HepG2 (cell line): Measurements from ENCODE around the gene RLF. TPM values are rescaled to one million over a fixed set of nuclear protein-coding genes. Genes with fewer than 3 reads are reported as not detected.

Source experiments
- ATF2 ChIP-seq: sonication (generic); formaldehyde crosslinking; IDR thresholded peaks from 2 replicates; pipeline ENCODE4 v1.4.0; 2020; ENCODE audit warnings: missing genetic modification reagents
- CBX2 ChIP-seq, 2 experiments: fragments of 200-600 bp in 1 of 2; sonication (generic); formaldehyde crosslinking in 1 of 2; IDR thresholded peaks; 2 replicates each; pipeline versions ENCODE4 v1.7.0 to v1.8.1; 2018 to 2022; ENCODE audit warnings: low read depth in 2 of 2, low read length in 1 of 2, mild to moderate bottlenecking in 1 of 2, missing genetic modification reagents in 1 of 2
- DZIP1 ChIP-seq: sonication (generic); formaldehyde crosslinking; IDR thresholded peaks from 2 replicates; pipeline ENCODE4 v1.5.0; 2020; ENCODE audit warnings: mild to moderate bottlenecking, missing genetic modification reagents
- ESRRA ChIP-seq: sonication (generic); formaldehyde crosslinking; IDR thresholded peaks from 2 replicates; pipeline ENCODE4 v1.5.1; 2020; ENCODE audit warnings: mild to moderate bottlenecking, low read depth, missing genetic modification reagents
- HCFC1 ChIP-seq: fragments of 150-350 bp; IDR thresholded peaks from 2 replicates; pipeline ENCODE4 v1.6.1; 2014; ENCODE audit warnings: low read depth, low read length
- KDM5A ChIP-seq: fragments of 200-600 bp; sonication (generic); IDR thresholded peaks from 2 replicates; pipeline ENCODE4 v1.7.0; 2018; ENCODE audit warnings: antibody characterized with exemption, mild to moderate bottlenecking, low read length, borderline replicate concordance
- MAFG ChIP-seq: sonication (generic); formaldehyde crosslinking; IDR thresholded peaks from 2 replicates; pipeline ENCODE4 v1.5.1; 2020; ENCODE audit warnings: mild to moderate bottlenecking, missing genetic modification reagents
- NFIB ChIP-seq: sonication (generic); formaldehyde crosslinking; IDR thresholded peaks from 2 replicates; pipeline ENCODE4 v1.9.0; 2021; ENCODE audit warnings: missing genetic modification reagents, mild to moderate bottlenecking, borderline replicate concordance
- NR2F6 ChIP-seq, 2 experiments: IDR thresholded peaks; 2 replicates each; pipeline ENCODE4 v1.6.1; 2016; ENCODE audit warnings: antibody characterized with exemption in 1 of 2, mild to moderate bottlenecking in 1 of 2
- ONECUT2 ChIP-seq: sonication (generic); formaldehyde crosslinking; IDR thresholded peaks from 2 replicates; pipeline ENCODE4 v1.4.0; 2020; ENCODE audit warnings: missing genetic modification reagents
- RBAK ChIP-seq: sonication (generic); formaldehyde crosslinking; IDR thresholded peaks from 2 replicates; pipeline ENCODE4 v1.5.1; 2020; ENCODE audit warnings: mild to moderate bottlenecking, missing genetic modification reagents
- SNAPC2 ChIP-seq: sonication (generic); formaldehyde crosslinking; IDR thresholded peaks from 2 replicates; pipeline ENCODE4 v1.8.1; 2022; ENCODE audit warnings: mild to moderate bottlenecking, missing genetic modification reagents
- ZNF160 ChIP-seq: sonication (generic); formaldehyde crosslinking; IDR thresholded peaks from 2 replicates; pipeline ENCODE4 v1.8.0; 2022; ENCODE audit warnings: mild to moderate bottlenecking, inconsistent platforms, missing genetic modification reagents
- ZSCAN20 ChIP-seq: sonication (generic); formaldehyde crosslinking; IDR thresholded peaks from 2 replicates; pipeline ENCODE4 v1.4.0; 2020; ENCODE audit warnings: missing genetic modification reagents, mild to moderate bottlenecking, borderline replicate concordance
- ZUFSP ChIP-seq: sonication (generic); formaldehyde crosslinking; IDR thresholded peaks from 2 replicates; pipeline ENCODE4 v1.9.0; 2021; ENCODE audit warnings: missing genetic modification reagents, mild to moderate bottlenecking, borderline replicate concordance
- polyA plus RNA-seq, 8 experiments: library from polyadenylated mRNA; depleted of rRNA in 3 of 8; stranded (reverse) in 7 of 8; unstranded in 1 of 8; fragments of >200 nt; fragmentation: Illumina TruSeq in 4 of 8; extraction: Trizol in 4 of 8; gene quantifications; 2 replicates each; pipeline versions ENCODE4 v1.2.1 to v1.2.3, GENCODE V29; 2011 to 2016; ENCODE audit warnings: low read depth in 4 of 8, missing spikeins in 1 of 8, mixed read lengths in 1 of 8; ENCODE audit not compliant: insufficient read depth in 1 of 8
- total RNA-seq, 5 experiments: library from RNA; depleted of rRNA; stranded (reverse); fragments of >200 nt; fragmentation: Illumina TruSeq; extraction: Trizol; gene quantifications; 2 replicates each; pipeline ENCODE4 v1.2.3, GENCODE V29; 2016; ENCODE audit warnings: low read depth in 1 of 5
- TF ChIP-seq, protein P1 (sequence below): sonication (generic); formaldehyde crosslinking; IDR thresholded peaks from 2 replicates; pipeline ENCODE4 v1.4.0; 2020; ENCODE audit warnings: mild to moderate bottlenecking, missing genetic modification reagents
- TF ChIP-seq, protein P2 (sequence below): sonication (generic); formaldehyde crosslinking; IDR thresholded peaks from 2 replicates; pipeline ENCODE4 v1.8.0; 2022; ENCODE audit warnings: missing genetic modification reagents, mild to moderate bottlenecking, borderline replicate concordance

The RLF gene
- total and polyA plus RNA-seq, 2 of the 13 experiments (the other 11 are each of a cell fraction or from before 2014, with no cell fraction given) = 9.0 to 15.7 TPM

- TF ChIP-seq, protein P1, sequence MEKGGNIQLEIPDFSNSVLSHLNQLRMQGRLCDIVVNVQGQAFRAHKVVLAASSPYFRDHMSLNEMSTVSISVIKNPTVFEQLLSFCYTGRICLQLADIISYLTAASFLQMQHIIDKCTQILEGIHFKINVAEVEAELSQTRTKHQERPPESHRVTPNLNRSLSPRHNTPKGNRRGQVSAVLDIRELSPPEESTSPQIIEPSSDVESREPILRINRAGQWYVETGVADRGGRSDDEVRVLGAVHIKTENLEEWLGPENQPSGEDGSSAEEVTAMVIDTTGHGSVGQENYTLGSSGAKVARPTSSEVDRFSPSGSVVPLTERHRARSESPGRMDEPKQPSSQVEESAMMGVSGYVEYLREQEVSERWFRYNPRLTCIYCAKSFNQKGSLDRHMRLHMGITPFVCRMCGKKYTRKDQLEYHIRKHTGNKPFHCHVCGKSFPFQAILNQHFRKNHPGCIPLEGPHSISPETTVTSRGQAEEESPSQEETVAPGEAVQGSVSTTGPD (CRISPR knock-in tag) = peak; percentile 61; the same call in 1 of the 2 replicates
- peak; percentile 75; the same call in 1 of the 2 replicates for TF ChIP-seq ATF2
- 0 out of 2 replicates have a peak, but pooled peaks have one; percentile 4 for TF ChIP-seq SNAPC2 (CRISPR knock-in tag)
- TF ChIP-seq MAFG (CRISPR knock-in tag) = no peak
- no peak for TF ChIP-seq NFIB (CRISPR knock-in tag)
- no peak for TF ChIP-seq RBAK (CRISPR knock-in tag)
- peak; percentile 72 for TF ChIP-seq HCFC1
- peak; percentile 85; the same call in 1 of the 2 replicates for TF ChIP-seq ESRRA (CRISPR knock-in tag)
- peak; percentile 87; the same call in 1 of the 2 replicates for TF ChIP-seq DZIP1
- TF ChIP-seq ZSCAN20 = no peak
- TF ChIP-seq, protein P2, sequence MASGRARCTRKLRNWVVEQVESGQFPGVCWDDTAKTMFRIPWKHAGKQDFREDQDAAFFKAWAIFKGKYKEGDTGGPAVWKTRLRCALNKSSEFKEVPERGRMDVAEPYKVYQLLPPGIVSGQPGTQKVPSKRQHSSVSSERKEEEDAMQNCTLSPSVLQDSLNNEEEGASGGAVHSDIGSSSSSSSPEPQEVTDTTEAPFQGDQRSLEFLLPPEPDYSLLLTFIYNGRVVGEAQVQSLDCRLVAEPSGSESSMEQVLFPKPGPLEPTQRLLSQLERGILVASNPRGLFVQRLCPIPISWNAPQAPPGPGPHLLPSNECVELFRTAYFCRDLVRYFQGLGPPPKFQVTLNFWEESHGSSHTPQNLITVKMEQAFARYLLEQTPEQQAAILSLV (CRISPR knock-in tag) = peak; percentile 67; the same call in 1 of the 2 replicates
- TF ChIP-seq CBX2 (IDR thresholded peaks at IDR 0.05; ENCODE audit: low read depth, low read length) = no peak; the same call in 1 of the 2 replicates
- TF ChIP-seq CBX2 (CRISPR knock-in tag; IDR thresholded peaks at IDR 0.05; ENCODE audit: low read depth) = no peak
- TF ChIP-seq NR2F6 (IDR thresholded peaks at IDR 0.05) = no peak
- TF ChIP-seq NR2F6 (CRISPR knock-in tag; IDR thresholded peaks at IDR 0.05) = peak; percentile 65; the same call in 1 of the 2 replicates
- TF ChIP-seq ONECUT2 (CRISPR knock-in tag) = peak; percentile 10; the same call in 1 of the 2 replicates
- TF ChIP-seq KDM5A = peak; percentile 97
- TF ChIP-seq ZNF160 (CRISPR knock-in tag) = peak; percentile 57
- no peak for TF ChIP-seq ZUFSP (CRISPR knock-in tag)
Observed at GRCh38 chr1:40257688-40258444, 96.7 kb downstream of the RLF start, which contains the start of gene ZMPSTE24 (continued).
